GM12891 (cell line): ENCODE measurements around the gene CD81.

Experiments
- POLR2A ChIP-seq: IDR thresholded peaks from 2 replicates; pipeline ENCODE4 v1.6.1; 2011; ENCODE audit warnings: low read depth, low read length, control low read depth
- POLR2AphosphoS5 ChIP-seq: IDR thresholded peaks from 2 replicates; pipeline ENCODE4 v1.6.1; 2011; ENCODE audit warnings: low read depth, low read length, control low read depth

GRCh38 chr11:2328656-2329354 lies 48.3 kb upstream of the CD81 start:
- TF ChIP-seq POLR2A (no peak), POLR2AphosphoS5 (no peak)
